SK-N-SH treated with all-trans-retinoic acid at 6 μM for 48 hours (cell line): Measurements from ENCODE around the gene BPGM.

ENCODE experiments used
- ARNTL ChIP-seq: fragments of 450-650 bp; formaldehyde crosslinking; IDR thresholded peaks from 2 replicates; pipeline ENCODE4 v1.5.0; 2020; ENCODE audit warnings: low read depth, mild to moderate bottlenecking, moderate library complexity, borderline replicate concordance
- BACH2 ChIP-seq: fragments of 250-450 bp; sonication (Bioruptor Pico); IDR thresholded peaks from 2 replicates; pipeline ENCODE4 v1.9.0; 2021; ENCODE audit warnings: mild to moderate bottlenecking, borderline replicate concordance
- CREB5 ChIP-seq: fragments of 250-450 bp; sonication (Bioruptor Pico); IDR thresholded peaks from 2 replicates; pipeline ENCODE4 v1.5.1; 2020; ENCODE audit warnings: low read depth, mild to moderate bottlenecking, moderate library complexity
- CSRNP3 ChIP-seq: fragments of 250-450 bp; sonication (Bioruptor Pico); IDR thresholded peaks from 2 replicates; pipeline ENCODE4 v1.5.1; 2021; ENCODE audit warnings: mild to moderate bottlenecking, moderate library complexity
- OSR1 ChIP-seq: fragments of 250-450 bp; sonication (Bioruptor Pico); IDR thresholded peaks from 2 replicates; pipeline ENCODE4 v1.8.0; 2022; ENCODE audit warnings: moderate library complexity, mild to moderate bottlenecking, inconsistent platforms
- PATZ1 ChIP-seq: fragments of 250-450 bp; sonication (Bioruptor Pico); IDR thresholded peaks from 2 replicates; pipeline ENCODE4 v1.8.0; 2020; ENCODE audit warnings: mild to moderate bottlenecking, moderate library complexity, borderline replicate concordance
- POU6F1 ChIP-seq: fragments of 250-450 bp; sonication (Bioruptor Pico); IDR thresholded peaks from 2 replicates; pipeline ENCODE4 v1.8.0; 2021; ENCODE audit warnings: low read depth, mild to moderate bottlenecking, moderate library complexity, borderline replicate concordance
- ZFP3 ChIP-seq: fragments of 250-450 bp; sonication (Bioruptor Pico); IDR thresholded peaks from 2 replicates; pipeline ENCODE4 v1.5.0; 2020; ENCODE audit warnings: mild to moderate bottlenecking, moderate library complexity
- ZFP30 ChIP-seq: fragments of 450-650 bp; formaldehyde crosslinking; IDR thresholded peaks from 2 replicates; pipeline ENCODE4 v1.5.0; 2022; ENCODE audit warnings: mild to moderate bottlenecking, moderate library complexity
- ZNF8 ChIP-seq: fragments of 450-650 bp; formaldehyde crosslinking; IDR thresholded peaks from 2 replicates; pipeline ENCODE4 v1.5.0; 2020; ENCODE audit warnings: mild to moderate bottlenecking, moderate library complexity

- TF ChIP-seq ZNF8 (CRISPR knock-in tag) (no peak), CREB5 (no peak), OSR1 (CRISPR knock-in tag) (no peak), ARNTL (CRISPR knock-in tag) (no peak), PATZ1 (CRISPR knock-in tag) (no peak), POU6F1 (CRISPR knock-in tag) (no peak), ZFP3 (CRISPR knock-in tag) (no peak), BACH2 (CRISPR knock-in tag) (no peak), ZFP30 (no peak), CSRNP3 (CRISPR knock-in tag) (no peak)
Measured at GRCh38 chr7:134646425-134647305, at the start of gene BPGM.
